ENCODE data around the gene ABCG1.

Gene ABCG1

GRCh38 chr21:42251654-42252324 is 32.8 kb downstream of the ABCG1 start:
- no peak overlapping the region for H3K9ac ChIP-seq (ENCODE audit: low read depth in 1 of 2, low read length in 2 of 2)

GRCh38 chr21:42252325-42252654 is 33.4 kb downstream of the ABCG1 start:
- Histone ChIP-seq H3K4me3 (ENCODE audit: low read depth in 1 of 2, low read length in 2 of 2) (no peak overlapping the region), H3K27me3 (ENCODE audit: control insufficient read depth in 1 of 2, insufficient read depth in 2 of 2, low read length in 2 of 2) (peaks cover 0 to under 1% of the 10 kb centered on the region in 2 donors), H3K36me3 (ENCODE audit: control insufficient read depth in 1 of 2, insufficient read depth in 2 of 2, low read length in 2 of 2) (no peaks in the 10 kb centered on the region), H3K9ac (ENCODE audit: low read depth in 1 of 2, low read length in 2 of 2) (no peak overlapping the region), H3K4me1 (ENCODE audit: control insufficient read depth in 1 of 2, insufficient read depth in 2 of 2, low read length in 2 of 2) (no peaks in the 10 kb centered on the region), H3K9me3 (ENCODE audit: control insufficient read depth in 1 of 2, low read length in 2 of 2) (no peaks in the 10 kb centered on the region), H3K27ac (ENCODE audit: low read depth, low read length) (no peak overlapping the region)

More at GRCh38 chr21:42251654-42252324, 32.8 kb downstream of the ABCG1 start:
- Histone ChIP-seq H3K9me3 (ENCODE audit: control insufficient read depth in 1 of 2, low read length in 2 of 2) (no peaks in the 10 kb centered on the region), H3K36me3 (ENCODE audit: control insufficient read depth in 1 of 2, insufficient read depth in 2 of 2, low read length in 2 of 2) (no peaks in the 10 kb centered on the region), H3K27me3 (ENCODE audit: control insufficient read depth in 1 of 2, insufficient read depth in 2 of 2, low read length in 2 of 2) (peaks cover 0 to 4% of the 10 kb centered on the region in 2 donors), H3K4me1 (ENCODE audit: control insufficient read depth in 1 of 2, insufficient read depth in 2 of 2, low read length in 2 of 2) (no peaks in the 10 kb centered on the region), H3K27ac (ENCODE audit: low read depth, low read length) (no peak overlapping the region), H3K4me3 (ENCODE audit: low read depth in 1 of 2, low read length in 2 of 2) (no peak overlapping the region)

- Histone ChIP-seq H3K27ac (ENCODE audit: low read depth, low read length) (no peak overlapping the region), H3K9ac (ENCODE audit: low read depth in 1 of 2, low read length in 2 of 2) (no peak overlapping the region)
Observed at GRCh38 chr21:42252778-42253340, 33.9 kb downstream of the ABCG1 start.

GRCh38 chr21:42253466-42253865 is 34.5 kb downstream of the ABCG1 start:
- Histone ChIP-seq H3K9ac (ENCODE audit: low read depth in 1 of 2, low read length in 2 of 2) (no peak overlapping the region), H3K4me3 (ENCODE audit: low read depth in 1 of 2, low read length in 2 of 2) (no peak overlapping the region), H3K4me1 (ENCODE audit: control insufficient read depth in 1 of 2, insufficient read depth in 2 of 2, low read length in 2 of 2) (no peaks in the 10 kb centered on the region)

More at GRCh38 chr21:42252778-42253340, 33.9 kb downstream of the ABCG1 start:
- Histone ChIP-seq H3K9me3 (ENCODE audit: control insufficient read depth in 1 of 2, low read length in 2 of 2) (no peaks in the 10 kb centered on the region), H3K36me3 (ENCODE audit: control insufficient read depth in 1 of 2, insufficient read depth in 2 of 2, low read length in 2 of 2) (no peaks in the 10 kb centered on the region), H3K4me3 (ENCODE audit: low read depth in 1 of 2, low read length in 2 of 2) (no peak overlapping the region), H3K4me1 (ENCODE audit: control insufficient read depth in 1 of 2, insufficient read depth in 2 of 2, low read length in 2 of 2) (no peaks in the 10 kb centered on the region), H3K27me3 (ENCODE audit: control insufficient read depth in 1 of 2, insufficient read depth in 2 of 2, low read length in 2 of 2) (peaks cover 0 to 3% of the 10 kb centered on the region in 2 donors)

GRCh38 chr21:42254083-42254482 is 35.1 kb downstream of the ABCG1 start:
- Histone ChIP-seq H3K4me1 (ENCODE audit: control insufficient read depth in 1 of 2, insufficient read depth in 2 of 2, low read length in 2 of 2) (no peaks in the 10 kb centered on the region), H3K27ac (ENCODE audit: low read depth, low read length) (no peak overlapping the region), H3K27me3 (ENCODE audit: control insufficient read depth in 1 of 2, insufficient read depth in 2 of 2, low read length in 2 of 2) (peaks cover 0 to 3% of the 10 kb centered on the region in 2 donors), H3K4me3 (ENCODE audit: low read depth in 1 of 2, low read length in 2 of 2) (no peak overlapping the region), H3K9me3 (ENCODE audit: control insufficient read depth in 1 of 2, low read length in 2 of 2) (no peaks in the 10 kb centered on the region), H3K36me3 (ENCODE audit: control insufficient read depth in 1 of 2, insufficient read depth in 2 of 2, low read length in 2 of 2) (no peaks in the 10 kb centered on the region), H3K9ac (ENCODE audit: low read depth in 1 of 2, low read length in 2 of 2) (no peak overlapping the region)

More at GRCh38 chr21:42253466-42253865, 34.5 kb downstream of the ABCG1 start:
- H3K9me3 ChIP-seq (ENCODE audit: control insufficient read depth in 1 of 2, low read length in 2 of 2) = no peaks in the 10 kb centered on the region
- peaks cover 0 to 3% of the 10 kb centered on the region in 2 donors for H3K27me3 ChIP-seq (ENCODE audit: control insufficient read depth in 1 of 2, insufficient read depth in 2 of 2, low read length in 2 of 2)
- no peaks in the 10 kb centered on the region for H3K36me3 ChIP-seq (ENCODE audit: control insufficient read depth in 1 of 2, insufficient read depth in 2 of 2, low read length in 2 of 2)
- H3K27ac ChIP-seq (ENCODE audit: low read depth, low read length) = no peak overlapping the region

- Histone ChIP-seq H3K27me3 (ENCODE audit: control insufficient read depth in 1 of 2, insufficient read depth in 2 of 2, low read length in 2 of 2) (peaks cover 0 to 3% of the 10 kb centered on the region in 2 donors), H3K4me1 (ENCODE audit: control insufficient read depth in 1 of 2, insufficient read depth in 2 of 2, low read length in 2 of 2) (no peaks in the 10 kb centered on the region), H3K9ac (ENCODE audit: low read depth in 1 of 2, low read length in 2 of 2) (no peak overlapping the region), H3K27ac (ENCODE audit: low read depth, low read length) (no peak overlapping the region), H3K4me3 (ENCODE audit: low read depth in 1 of 2, low read length in 2 of 2) (no peak overlapping the region), H3K36me3 (ENCODE audit: control insufficient read depth in 1 of 2, insufficient read depth in 2 of 2, low read length in 2 of 2) (no peaks in the 10 kb centered on the region), H3K9me3 (ENCODE audit: control insufficient read depth in 1 of 2, low read length in 2 of 2) (no peaks in the 10 kb centered on the region)
Observed at GRCh38 chr21:42254651-42255601, 36.0 kb downstream of the ABCG1 start.

- Histone ChIP-seq H3K9ac (ENCODE audit: low read depth in 1 of 2, low read length in 2 of 2) (no peak overlapping the region), H3K27me3 (ENCODE audit: control insufficient read depth in 1 of 2, insufficient read depth in 2 of 2, low read length in 2 of 2) (peaks cover 0 to 3% of the 10 kb centered on the region in 2 donors), H3K27ac (ENCODE audit: low read depth, low read length) (no peak overlapping the region), H3K36me3 (ENCODE audit: control insufficient read depth in 1 of 2, insufficient read depth in 2 of 2, low read length in 2 of 2) (no peaks in the 10 kb centered on the region), H3K4me1 (ENCODE audit: control insufficient read depth in 1 of 2, insufficient read depth in 2 of 2, low read length in 2 of 2) (no peaks in the 10 kb centered on the region), H3K4me3 (ENCODE audit: low read depth in 1 of 2, low read length in 2 of 2) (no peak overlapping the region), H3K9me3 (ENCODE audit: control insufficient read depth in 1 of 2, low read length in 2 of 2) (no peaks in the 10 kb centered on the region)
Observed at GRCh38 chr21:42255825-42256224, 36.9 kb downstream of the ABCG1 start.

- Histone ChIP-seq H3K4me1 (ENCODE audit: control insufficient read depth in 1 of 2, insufficient read depth in 2 of 2, low read length in 2 of 2) (no peaks in the 10 kb centered on the region), H3K4me3 (ENCODE audit: low read depth in 1 of 2, low read length in 2 of 2) (no peak overlapping the region), H3K9me3 (ENCODE audit: control insufficient read depth in 1 of 2, low read length in 2 of 2) (no peaks in the 10 kb centered on the region), H3K27ac (ENCODE audit: low read depth, low read length) (no peak overlapping the region), H3K9ac (ENCODE audit: low read depth in 1 of 2, low read length in 2 of 2) (no peak overlapping the region), H3K27me3 (ENCODE audit: control insufficient read depth in 1 of 2, insufficient read depth in 2 of 2, low read length in 2 of 2) (peaks cover 0 to 3% of the 10 kb centered on the region in 2 donors), H3K36me3 (ENCODE audit: control insufficient read depth in 1 of 2, insufficient read depth in 2 of 2, low read length in 2 of 2) (no peaks in the 10 kb centered on the region)
Observed at GRCh38 chr21:42256316-42256715, 37.4 kb downstream of the ABCG1 start.

GRCh38 chr21:42257091-42257765 is 38.3 kb downstream of the ABCG1 start:
- Histone ChIP-seq H3K27me3 (ENCODE audit: control insufficient read depth in 1 of 2, insufficient read depth in 2 of 2, low read length in 2 of 2) (peaks cover 0 to 3% of the 10 kb centered on the region in 2 donors), H3K36me3 (ENCODE audit: control insufficient read depth in 1 of 2, insufficient read depth in 2 of 2, low read length in 2 of 2) (no peaks in the 10 kb centered on the region), H3K27ac (ENCODE audit: low read depth, low read length) (no peak overlapping the region), H3K4me3 (ENCODE audit: low read depth in 1 of 2, low read length in 2 of 2) (no peak overlapping the region), H3K9ac (ENCODE audit: low read depth in 1 of 2, low read length in 2 of 2) (no peak overlapping the region), H3K9me3 (ENCODE audit: control insufficient read depth in 1 of 2, low read length in 2 of 2) (no peaks in the 10 kb centered on the region), H3K4me1 (ENCODE audit: control insufficient read depth in 1 of 2, insufficient read depth in 2 of 2, low read length in 2 of 2) (peaks cover 0 to 4% of the 10 kb centered on the region in 2 donors)

Data from duodenal mucosa (tissue), 2 donors.